Natural killer cell (primary cell): Measurements from ENCODE around the gene MPZ. TPM values are rescaled to one million over a fixed set of nuclear protein-coding genes. Genes with fewer than 3 reads are reported as not detected.

Experiments
- ATAC-seq, 3 donors: fragments of 150-1000 bp in 2 of 3; fragments of 200-7000 bp in 1 of 3; cut with Tn5 transposase; 1 replicate in 1 of 3; 2 replicates in 2 of 3; pipeline ENCODE4 v1.10.0; 2021; ENCODE audit warnings: mild to moderate bottlenecking in 2 of 3, moderate library complexity in 2 of 3
- DNase-seq, 2 donors: peaks; one replicate each; pipeline versions ENCODE4 v3.0.0 to v3.0.0-alpha.2; 2013 to 2021; ENCODE audit warnings: mixed read lengths in 1 of 2
- H3K27ac ChIP-seq: one replicate; pipeline ENCODE4 v1.5.1; 2013; ENCODE audit warnings: mild to moderate bottlenecking, low read length
- H3K27me3 ChIP-seq: one replicate; pipeline ENCODE4 v1.6.1; 2013; ENCODE audit warnings: low read length; ENCODE audit not compliant: control insufficient read depth, insufficient read depth
- H3K36me3 ChIP-seq: one replicate; pipeline ENCODE4 v1.6.1; 2013; ENCODE audit warnings: low read length; ENCODE audit not compliant: control insufficient read depth, insufficient read depth
- H3K4me1 ChIP-seq: one replicate; pipeline ENCODE4 v1.6.1; 2013; ENCODE audit warnings: low read length; ENCODE audit not compliant: control insufficient read depth, insufficient read depth
- H3K4me3 ChIP-seq: one replicate; pipeline ENCODE4 v1.5.1; 2013; ENCODE audit warnings: low read length
- H3K9me3 ChIP-seq: one replicate; pipeline ENCODE4 v1.6.1; 2013; ENCODE audit warnings: low read length; ENCODE audit not compliant: control insufficient read depth, insufficient read depth
- H3K27ac Mint-ChIP-seq, 2 donors: one replicate each; pipeline ENCODE4 v1.8.0; 2022; ENCODE audit warnings: mild to moderate bottlenecking in 2 of 2, mixed read lengths in 2 of 2, moderate library complexity in 1 of 2
- H3K27me3 Mint-ChIP-seq, 2 donors: one replicate each; pipeline ENCODE4 v1.8.0; 2022; ENCODE audit warnings: low read depth in 2 of 2, mixed read lengths in 2 of 2
- H3K36me3 Mint-ChIP-seq: one replicate; pipeline ENCODE4 v1.8.0; 2022; ENCODE audit warnings: mixed read lengths
- H3K4me1 Mint-ChIP-seq, 2 donors: one replicate each; pipeline ENCODE4 v1.8.0; 2022; ENCODE audit warnings: mixed read lengths in 2 of 2
- H3K4me3 Mint-ChIP-seq: one replicate; pipeline ENCODE4 v1.8.0; 2022; ENCODE audit warnings: mild to moderate bottlenecking, moderate library complexity, mixed read lengths
- H3K9me3 Mint-ChIP-seq, 2 donors: one replicate each; pipeline ENCODE4 v1.8.0; 2022; ENCODE audit warnings: mixed read lengths in 2 of 2
- WGBS: methylation state at CpG from one replicate; pipeline ENCODE4 v1.1.7; 2013; ENCODE audit warnings: missing lambda C conversion rate; ENCODE audit not compliant: insufficient coverage; 5-methylcytosine and 5-hydroxymethylcytosine counted together
- intact Hi-C: fragments of 100-400 bp; cut with micrococcal nuclease; formaldehyde crosslinking; loops from one replicate; pipeline ENCODE4 v1.14.2; 2022
- total RNA-seq, 4 donors: library from RNA; stranded (reverse); fragments of 120-200 nt in 1 of 4; gene quantifications; one replicate each; pipeline versions ENCODE4 v1.2.3 to v1.2.4, GENCODE V29; 2013 to 2022
- TF ChIP-seq, protein P1 (sequence below): fragments of 200-600 bp; IDR thresholded peaks from one replicate; pipeline ENCODE4 v1.8.0; 2022; ENCODE audit warnings: antibody characterized with exemption

Gene MPZ
- total RNA-seq, 3 donors from 2014 or later (not counting 1 experiment from before 2014, with no cell fraction given), result 4.6 to 9.0 (median 8.7) TPM

DNA sequence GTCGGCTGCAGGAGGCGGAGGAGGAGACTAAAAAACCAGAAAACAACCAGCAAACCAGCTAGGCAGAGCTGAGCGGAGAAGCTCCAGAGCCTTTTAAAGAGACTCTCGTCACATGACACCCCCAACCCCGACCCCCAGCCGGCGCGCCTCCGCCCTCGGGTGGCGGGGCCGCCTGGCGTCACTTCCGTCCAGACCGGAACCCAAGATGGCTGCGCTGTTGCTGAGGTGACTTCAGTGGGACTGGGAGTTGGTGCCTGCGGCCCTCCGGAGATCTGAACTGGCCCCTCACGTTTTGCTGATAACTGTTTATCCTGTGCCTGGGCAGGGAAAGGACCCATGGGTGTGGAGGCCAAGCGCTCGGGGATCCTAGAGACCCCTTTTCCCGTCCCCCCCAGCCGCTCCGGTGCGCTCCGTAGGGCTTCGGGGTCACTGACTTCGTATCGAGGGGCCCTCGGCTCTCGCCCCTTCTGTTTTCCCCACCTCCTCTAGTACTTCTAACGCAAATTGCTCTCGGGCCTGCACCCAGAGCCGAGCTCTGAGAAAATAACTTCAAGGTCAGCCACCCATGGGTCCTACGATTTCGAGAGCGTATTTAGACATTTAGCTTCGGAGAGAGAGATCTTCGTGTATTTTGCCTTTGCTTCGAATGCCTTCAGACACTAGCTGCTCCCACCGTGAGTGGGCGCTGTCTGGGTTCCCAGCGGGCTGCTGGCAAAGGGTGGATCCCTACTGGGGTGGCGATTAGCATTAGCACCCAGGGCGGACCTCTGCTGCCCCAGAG is 4.6 kb upstream of the MPZ start, which contains the start of gene SDHC:
SDHC (plus strand) TSS at position 181 of the 781 bp plus-strand sequence; CDS start at position 206, 25 bp downstream.
- no peaks in the 10 kb centered on the region for H3K27me3 ChIP-seq
- H3K4me1 Mint-ChIP-seq, result peaks cover 24 to 26% of the 10 kb centered on the region in 2 donors
- under 1% methylated on average over 45 of the region's 45 CpGs for WGBS
- H3K27ac Mint-ChIP-seq, result peak within 1 kb of the TSS; percentile 98
- TF ChIP-seq, protein P1, sequence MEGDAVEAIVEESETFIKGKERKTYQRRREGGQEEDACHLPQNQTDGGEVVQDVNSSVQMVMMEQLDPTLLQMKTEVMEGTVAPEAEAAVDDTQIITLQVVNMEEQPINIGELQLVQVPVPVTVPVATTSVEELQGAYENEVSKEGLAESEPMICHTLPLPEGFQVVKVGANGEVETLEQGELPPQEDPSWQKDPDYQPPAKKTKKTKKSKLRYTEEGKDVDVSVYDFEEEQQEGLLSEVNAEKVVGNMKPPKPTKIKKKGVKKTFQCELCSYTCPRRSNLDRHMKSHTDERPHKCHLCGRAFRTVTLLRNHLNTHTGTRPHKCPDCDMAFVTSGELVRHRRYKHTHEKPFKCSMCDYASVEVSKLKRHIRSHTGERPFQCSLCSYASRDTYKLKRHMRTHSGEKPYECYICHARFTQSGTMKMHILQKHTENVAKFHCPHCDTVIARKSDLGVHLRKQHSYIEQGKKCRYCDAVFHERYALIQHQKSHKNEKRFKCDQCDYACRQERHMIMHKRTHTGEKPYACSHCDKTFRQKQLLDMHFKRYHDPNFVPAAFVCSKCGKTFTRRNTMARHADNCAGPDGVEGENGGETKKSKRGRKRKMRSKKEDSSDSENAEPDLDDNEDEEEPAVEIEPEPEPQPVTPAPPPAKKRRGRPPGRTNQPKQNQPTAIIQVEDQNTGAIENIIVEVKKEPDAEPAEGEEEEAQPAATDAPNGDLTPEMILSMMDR, result no peak
- peak within 1 kb of the TSS; percentile 97 for H3K4me3 Mint-ChIP-seq
- H3K27ac ChIP-seq, result peak within 1 kb of the TSS; percentile 97
- H3K4me3 ChIP-seq, result peak within 1 kb of the TSS; percentile 88
- no peaks in the 10 kb centered on the region for H3K36me3 Mint-ChIP-seq
- H3K27me3 Mint-ChIP-seq, result no peaks in the 10 kb centered on the region
- peaks cover 13% of the 10 kb centered on the region for H3K4me1 ChIP-seq
- H3K9me3 ChIP-seq, result no peaks in the 10 kb centered on the region
- H3K36me3 ChIP-seq, result no peaks in the 10 kb centered on the region
- intact Hi-C loops, result loop anchor here (1.0 kb wide), 1 partner anchor 8 kb away; no protein-coding TSS in a partner anchor
- peak; percentile 90 to 95 for DNase-seq
- no peaks in the 10 kb centered on the region for H3K9me3 Mint-ChIP-seq
- peak; percentile 95 to 98 (median 98) for ATAC-seq

DNA sequence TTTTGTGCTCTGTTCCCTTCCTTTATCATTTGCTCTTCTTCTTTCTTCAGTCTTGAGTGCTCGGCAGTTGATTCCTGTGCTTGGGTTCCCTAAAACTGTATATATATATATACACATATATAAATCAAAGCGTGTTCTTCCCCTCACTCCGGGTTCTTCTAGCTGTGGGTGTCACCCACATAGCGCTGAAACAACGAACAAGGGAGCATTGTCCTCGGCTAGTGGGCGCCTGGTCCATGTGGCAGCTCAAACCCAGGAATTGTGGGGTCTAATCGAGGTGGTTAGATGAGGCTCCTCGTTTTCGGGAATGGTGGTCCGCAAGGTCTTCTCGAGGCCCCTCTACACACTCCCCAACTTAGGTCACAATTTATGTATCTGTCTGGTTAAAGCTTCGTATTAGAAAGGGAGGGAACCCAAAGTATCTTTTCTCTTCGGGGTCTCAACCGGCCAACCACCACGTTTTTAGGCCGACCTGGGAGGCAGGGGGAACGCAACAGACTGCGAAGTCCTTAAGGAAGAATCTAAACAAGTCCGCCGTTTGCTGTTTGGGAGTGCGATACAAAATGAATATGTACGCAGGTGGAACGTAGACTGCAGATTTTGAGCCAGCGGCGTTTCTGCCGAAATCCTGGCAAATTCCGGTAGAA is 3.9 kb upstream of the MPZ start:
- no peaks in the 10 kb centered on the region for H3K9me3 Mint-ChIP-seq
- Histone ChIP-seq H3K27ac (peak overlapping the region; percentile 97), H3K9me3 (no peaks in the 10 kb centered on the region), H3K4me1 (peaks cover 13% of the 10 kb centered on the region), H3K27me3 (no peaks in the 10 kb centered on the region), H3K4me3 (peak overlapping the region; percentile 88), H3K36me3 (no peaks in the 10 kb centered on the region)
- intact Hi-C loops, result loop anchor here (1.0 kb wide), 1 partner anchor 7 kb away; no protein-coding TSS in a partner anchor
- H3K4me3 Mint-ChIP-seq, result peak overlapping the region; percentile 97
- H3K27me3 Mint-ChIP-seq, result no peaks in the 10 kb centered on the region
- 21% methylated on average over 23 of the region's 28 CpGs for WGBS
- peak overlapping the region; percentile 98 for H3K27ac Mint-ChIP-seq
- TF ChIP-seq, protein P1, result no peak
- H3K36me3 Mint-ChIP-seq, result no peaks in the 10 kb centered on the region
- no peak for DNase-seq
- H3K4me1 Mint-ChIP-seq, result peaks cover 24 to 26% of the 10 kb centered on the region in 2 donors
- ATAC-seq, result peak in 2 of 3 donors; percentile 10 to 14

GRCh38 chr1:161311595-161312181 is 1.9 kb upstream of the MPZ start:
- no peak overlapping the region for H3K27ac Mint-ChIP-seq
- Histone ChIP-seq H3K27ac (no peak overlapping the region), H3K4me3 (no peak overlapping the region), H3K4me1 (peaks cover 19% of the 10 kb centered on the region), H3K36me3 (no peaks in the 10 kb centered on the region), H3K27me3 (no peaks in the 10 kb centered on the region), H3K9me3 (no peaks in the 10 kb centered on the region)
- no peaks in the 10 kb centered on the region for H3K36me3 Mint-ChIP-seq
- peaks cover 26 to 28% of the 10 kb centered on the region in 2 donors for H3K4me1 Mint-ChIP-seq
- no peak for DNase-seq
- H3K27me3 Mint-ChIP-seq, result no peaks in the 10 kb centered on the region
- intact Hi-C loops, result no loop called here
- ATAC-seq, result no peak
- 95% methylated on average over 4 of the region's 4 CpGs for WGBS
- H3K9me3 Mint-ChIP-seq, result no peaks in the 10 kb centered on the region
- TF ChIP-seq, protein P1, result no peak
- H3K4me3 Mint-ChIP-seq, result no peak overlapping the region
